ENCODE data around the gene NOTCH1. TPM values are rescaled to one million over a fixed set of nuclear protein-coding genes. Genes with fewer than 3 reads are reported as not detected.

NOTCH1 gene
- total RNA-seq, 1 experiment from 2014 or later = 39.2 TPM

GRCh38 chr9:136507221-136507991 lies 38.4 kb downstream of the NOTCH1 start:
- BruUV-seq (replicated peaks) = no TSS peak
- H3K27ac ChIP-seq = no peak overlapping the region
- TF ChIP-seq CTCF (conservative IDR thresholded peaks at IDR 0.05) (no peak), EZH2 (IDR thresholded peaks at IDR 0.05; ENCODE audit: low read depth) (no peak)
- intact Hi-C loops (cut with micrococcal nuclease; ENCODE audit: unreplicated experiment) = no loop called here
- H3K36me3 ChIP-seq (ENCODE audit: low read depth) = no peaks in the 10 kb centered on the region
- H3K4me2 ChIP-seq = no peak overlapping the region
- no peaks in the 10 kb centered on the region for H3F3A ChIP-seq (ENCODE audit: insufficient read depth, low read depth)
- DNase-seq = no peak
- no peaks in the 10 kb centered on the region for H3K79me2 ChIP-seq (ENCODE audit: low read depth)
- no peak overlapping the region for H2AFZ ChIP-seq
- no peaks in the 10 kb centered on the region for H3K4me1 ChIP-seq (replicated peaks; ENCODE audit: insufficient read depth)
- CTCF ChIA-PET = no interaction called here
- H3K4me3 ChIP-seq = no peak overlapping the region
- H3K27me3 ChIP-seq (ENCODE audit: insufficient read depth, low read depth) = no peaks in the 10 kb centered on the region
- POLR2A ChIA-PET (ENCODE audit: unreplicated experiment) = no interaction called here
- H3K9me2 ChIP-seq (ENCODE audit: insufficient read depth) = no peaks in the 10 kb centered on the region
- no peaks in the 10 kb centered on the region for H3K9me3 ChIP-seq (ENCODE audit: insufficient read depth, low read depth)
- H4K20me1 ChIP-seq (ENCODE audit: insufficient read depth) = no peaks in the 10 kb centered on the region

GRCh38 chr9:136506425-136506824 lies 39.4 kb downstream of the NOTCH1 start:
- H3K4me1 ChIP-seq (replicated peaks; ENCODE audit: insufficient read depth) = no peaks in the 10 kb centered on the region
- CTCF ChIA-PET = no interaction called here
- no peaks in the 10 kb centered on the region for H3F3A ChIP-seq (ENCODE audit: insufficient read depth, low read depth)
- TF ChIP-seq EZH2 (IDR thresholded peaks at IDR 0.05; ENCODE audit: low read depth) (no peak), CTCF (conservative IDR thresholded peaks at IDR 0.05) (no peak)
- H3K27ac ChIP-seq = no peak overlapping the region
- H3K9me2 ChIP-seq (ENCODE audit: insufficient read depth) = no peaks in the 10 kb centered on the region
- no peak overlapping the region for H3K4me3 ChIP-seq
- H3K9me3 ChIP-seq (ENCODE audit: insufficient read depth, low read depth) = no peaks in the 10 kb centered on the region
- no peaks in the 10 kb centered on the region for H3K79me2 ChIP-seq (ENCODE audit: low read depth)
- no TSS peak for BruUV-seq (replicated peaks)
- intact Hi-C loops (cut with micrococcal nuclease; ENCODE audit: unreplicated experiment) = no loop called here
- H2AFZ ChIP-seq = no peak overlapping the region
- no peaks in the 10 kb centered on the region for H3K27me3 ChIP-seq (ENCODE audit: insufficient read depth, low read depth)
- no peaks in the 10 kb centered on the region for H4K20me1 ChIP-seq (ENCODE audit: insufficient read depth)
- POLR2A ChIA-PET (ENCODE audit: unreplicated experiment) = no interaction called here
- DNase-seq = no peak
- no peak overlapping the region for H3K4me2 ChIP-seq
- H3K36me3 ChIP-seq (ENCODE audit: low read depth) = no peaks in the 10 kb centered on the region

- no peak for DNase-seq
- ChIA-PET POLR2A (ENCODE audit: unreplicated experiment) (no interaction called here), CTCF (no interaction called here)
- Histone ChIP-seq H4K20me1 (ENCODE audit: insufficient read depth) (no peaks in the 10 kb centered on the region), H3K27ac (no peak overlapping the region), H3K79me2 (ENCODE audit: low read depth) (no peaks in the 10 kb centered on the region), H3K4me2 (no peak overlapping the region), H3K9me2 (ENCODE audit: insufficient read depth) (no peaks in the 10 kb centered on the region), H3K36me3 (ENCODE audit: low read depth) (no peaks in the 10 kb centered on the region), H3K4me1 (replicated peaks; ENCODE audit: insufficient read depth) (no peaks in the 10 kb centered on the region), H3K9me3 (ENCODE audit: insufficient read depth, low read depth) (no peaks in the 10 kb centered on the region), H3K27me3 (ENCODE audit: insufficient read depth, low read depth) (no peaks in the 10 kb centered on the region), H2AFZ (no peak overlapping the region), H3F3A (ENCODE audit: insufficient read depth, low read depth) (no peaks in the 10 kb centered on the region), H3K4me3 (no peak overlapping the region)
- TF ChIP-seq EZH2 (IDR thresholded peaks at IDR 0.05; ENCODE audit: low read depth) (no peak), CTCF (conservative IDR thresholded peaks at IDR 0.05) (no peak)
- no TSS peak for BruUV-seq (replicated peaks)
- intact Hi-C loops (cut with micrococcal nuclease; ENCODE audit: unreplicated experiment) = no loop called here
Observed at GRCh38 chr9:136505406-136506403, 40.1 kb downstream of the NOTCH1 start.
